K562 (cell line): ENCODE data around the gene ACTRT2. TPM values are rescaled to one million over a fixed set of nuclear protein-coding genes. Genes with fewer than 3 reads are reported as not detected.

Source experiments
- ATAC-seq: fragments of 200-7000 bp; cut with Tn5 transposase; 3 replicates; pipeline ENCODE4 v1.9.1; 2020; ENCODE audit warnings: moderate library complexity
- BruUV-seq: library from RNA; stranded (reverse); fragments of 400-500 nt; replicated peaks from 2 replicates; lab custom pipeline; 2021; lab: Mats Ljungman, UMichigan
- CTCF ChIA-PET: fragments of 300-600 bp; formaldehyde crosslinking; extraction: SDS; loops from one replicate; lab custom pipeline; 2021; ENCODE audit warnings: low intra/inter-chr PET ratio; lab: Yijun Ruan, JAX
- POLR2A ChIA-PET: fragments of 300-600, 350-650 bp; sonication (Branson Sonifier 250); formaldehyde crosslinking; extraction: SDS; loops from one replicate; lab custom pipeline; 2021; ENCODE audit warnings: antibody characterized with exemption, inconsistent platforms; lab: Yijun Ruan, JAX
- DNase-seq, 4 experiments: peaks; one replicate each; pipeline versions ENCODE4 v3.0.0 to v3.0.0-alpha.2; 2011 to 2018; ENCODE audit warnings: low spot score in 3 of 4, mixed read lengths in 3 of 4; ENCODE audit errors: extremely low read depth in 1 of 4
- FAIRE-seq: peaks from 2 replicates; lab custom pipeline; 2011; peaks lifted over from hg19 to GRCh38; lab: Jason Lieb, UNC
- H2AFZ ChIP-seq: 2 replicates; pipeline ENCODE4 v1.6.0; 2011; ENCODE audit warnings: low read depth, low read length, control low read depth, inconsistent platforms
- H3K27ac ChIP-seq: fragments of 200-600 bp; 3 replicates; pipeline ENCODE4 v1.8.0; 2011; ENCODE audit warnings: low read depth, mild to moderate bottlenecking, control low read depth, inconsistent platforms, low read length, moderate library complexity, mixed read lengths; ENCODE audit errors: extremely low read depth
- H3K27me3 ChIP-seq, 2 experiments: fragments of 300-600 bp in 1 of 2; 2 replicates in 1 of 2; 3 replicates in 1 of 2; pipeline versions ENCODE4 v1.6.0 to v1.8.0; 2011; ENCODE audit warnings: inconsistent platforms in 2 of 2, low read length in 2 of 2, mild to moderate bottlenecking in 1 of 2, mixed read lengths in 1 of 2, moderate library complexity in 1 of 2; ENCODE audit not compliant: control insufficient read depth in 2 of 2, insufficient read depth in 2 of 2
- H3K36me3 ChIP-seq: fragments of 300-600 bp; 3 replicates; pipeline ENCODE4 v1.8.0; 2011; ENCODE audit warnings: mild to moderate bottlenecking, low read length, inconsistent platforms; ENCODE audit not compliant: control insufficient read depth, insufficient read depth
- H3K4me1 ChIP-seq, 2 experiments: fragments of 200-600 bp in 1 of 2; replicated peaks in 1 of 2; 2 replicates in 1 of 2; 3 replicates in 1 of 2; pipeline versions ENCODE4 v1.5.1 to v1.8.0; 2011; ENCODE audit warnings: inconsistent platforms in 2 of 2, low read length in 2 of 2, mild to moderate bottlenecking in 1 of 2, mixed read lengths in 1 of 2, moderate library complexity in 1 of 2; ENCODE audit not compliant: control insufficient read depth in 2 of 2, insufficient read depth in 2 of 2
- H3K4me2 ChIP-seq: 2 replicates; pipeline ENCODE4 v1.6.1; 2011; ENCODE audit warnings: low read length, control low read depth, inconsistent platforms, mixed read lengths; ENCODE audit not compliant: insufficient read depth
- H3K4me3 ChIP-seq: fragments of 200-600 bp; sonication (generic), shearing (Covaris generic); 2 replicates; pipeline ENCODE4 v1.5.1; 2016; ENCODE audit warnings: control low read depth, inconsistent platforms
- H3K79me2 ChIP-seq: fragments of 200-600 bp; 3 replicates; pipeline ENCODE4 v1.8.0; 2011; ENCODE audit warnings: low read length, inconsistent platforms; ENCODE audit not compliant: control insufficient read depth, insufficient read depth
- H3K9ac ChIP-seq, 2 experiments: 2 replicates each; pipeline versions ENCODE4 v1.6.0 to v1.6.1; 2011; ENCODE audit warnings: low read depth in 2 of 2, low read length in 2 of 2, control low read depth in 1 of 2, inconsistent platforms in 1 of 2, mild to moderate bottlenecking in 1 of 2, mixed read lengths in 1 of 2; ENCODE audit not compliant: insufficient read depth in 1 of 2
- H3K9me1 ChIP-seq: one replicate; pipeline ENCODE4 v1.6.0; 2011; ENCODE audit warnings: inconsistent platforms, mild to moderate bottlenecking, low read length, moderate library complexity; ENCODE audit not compliant: control insufficient read depth, insufficient read depth
- H3K9me3 ChIP-seq: replicated peaks from 2 replicates; pipeline ENCODE4 v1.5.1; 2011; ENCODE audit warnings: low read depth, low read length, inconsistent platforms; ENCODE audit not compliant: control insufficient read depth, insufficient read depth
- H4K20me1 ChIP-seq: replicated peaks from 2 replicates; pipeline ENCODE4 v1.6.1; 2011; ENCODE audit warnings: low read length, inconsistent platforms, mixed read lengths; ENCODE audit not compliant: control insufficient read depth, insufficient read depth
- ARID4B ChIP-seq: sonication (generic); formaldehyde crosslinking; IDR thresholded peaks from 2 replicates; pipeline ENCODE4 v1.8.0; 2022; ENCODE audit warnings: mild to moderate bottlenecking, missing genetic modification reagents
- CBFA2T2 ChIP-seq: fragments of 450-650 bp; conservative IDR thresholded peaks from 2 replicates; pipeline ENCODE4 v1.6.1; 2017; ENCODE audit warnings: mild to moderate bottlenecking
- CC2D1A ChIP-seq: fragments of 450-650 bp; IDR thresholded peaks from 2 replicates; pipeline ENCODE4 v1.6.1; 2017; ENCODE audit warnings: mild to moderate bottlenecking
- CHCHD3 ChIP-seq: fragments of 250-450 bp; sonication (Bioruptor Pico); IDR thresholded peaks from 2 replicates; pipeline ENCODE4 v2.1.2; 2022; ENCODE audit warnings: mild to moderate bottlenecking
- CHD1 ChIP-seq: fragments of 200-600 bp; sonication (generic); IDR thresholded peaks from one replicate; pipeline ENCODE4 v1.6.1; 2012; ENCODE audit warnings: mild to moderate bottlenecking, moderate library complexity, low read length, inconsistent platforms
- HMG20B ChIP-seq: fragments of 250-450 bp; sonication (Bioruptor Pico); IDR thresholded peaks from 2 replicates; pipeline ENCODE4 v1.5.0; 2021; ENCODE audit warnings: mild to moderate bottlenecking
- NRF1 ChIP-seq, 2 experiments: fragments of 450-650 bp; IDR thresholded peaks in 1 of 2; conservative IDR thresholded peaks in 1 of 2; 2 replicates each; pipeline ENCODE4 v1.6.1; 2014; ENCODE audit warnings: mild to moderate bottlenecking in 2 of 2
- RBM15 ChIP-seq: fragments of 200-400 bp; formaldehyde crosslinking; IDR thresholded peaks from 2 replicates; pipeline ENCODE4 v1.6.1; 2018; ENCODE audit warnings: mild to moderate bottlenecking, low read length, moderate library complexity; ENCODE audit not compliant: insufficient read depth
- SRSF1 ChIP-seq: fragments of 200-400 bp; formaldehyde crosslinking; IDR thresholded peaks from 2 replicates; pipeline ENCODE4 v1.6.1; 2017; ENCODE audit warnings: mild to moderate bottlenecking, low read depth, low read length, moderate library complexity
- SRSF3 ChIP-seq: fragments of 200-400 bp; formaldehyde crosslinking; IDR thresholded peaks from 2 replicates; pipeline ENCODE4 v1.6.1; 2016; ENCODE audit warnings: mild to moderate bottlenecking, low read length, moderate library complexity; ENCODE audit not compliant: insufficient read depth
- TCFL5 ChIP-seq: fragments of 250-450 bp; sonication (Bioruptor Pico); conservative IDR thresholded peaks from 2 replicates; pipeline ENCODE4 v1.6.1; 2021; ENCODE audit warnings: mild to moderate bottlenecking, moderate library complexity, matching md5 sums
- ZNF830 ChIP-seq: fragments of 250-450 bp; sonication (Bioruptor Pico); IDR thresholded peaks from 2 replicates; pipeline ENCODE4 v1.5.0; 2021; ENCODE audit warnings: mild to moderate bottlenecking
- WGBS: fragments of 100-300 bp; shearing (Covaris generic); methylation state at CpG from one replicate; pipeline ENCODE4 v1.1.6; 2016; ENCODE audit warnings: low coverage, mixed read lengths; ENCODE audit not compliant: insufficient coverage; ENCODE audit errors: missing lambda C conversion rate; 5-methylcytosine and 5-hydroxymethylcytosine counted together
- in situ Hi-C: fragments of 300-500 bp; cut with MboI; formaldehyde crosslinking; loops from 4 replicates; pipeline ENCODE4 v1.15.0; 2018; ENCODE audit warnings: inconsistent platforms, mixed read lengths
- intact Hi-C: fragments of 100-400 bp; cut with micrococcal nuclease; formaldehyde crosslinking; loops from 2 replicates; pipeline ENCODE4 v1.14.2; 2022
- polyA plus RNA-seq, 8 experiments: library from polyadenylated mRNA; depleted of rRNA in 4 of 8; stranded (reverse) in 5 of 8; unstranded in 3 of 8; fragments of >200 nt; fragmentation: Nextera tagmentation in 2 of 8; fragmentation: Illumina TruSeq in 1 of 8; extraction: Ambion mirVana in 2 of 8; extraction: Trizol in 1 of 8; gene quantifications; 2 replicates each; pipeline versions ENCODE4 v1.2.1 to v1.2.3, GENCODE V29; 2011 to 2014; ENCODE audit warnings: inconsistent platforms in 1 of 8, missing spikeins in 1 of 8
- total RNA-seq, 7 experiments: library from RNA; depleted of rRNA in 6 of 7; stranded (reverse); fragments of >200 nt in 6 of 7; fragmentation: Illumina TruSeq in 2 of 7; extraction: Trizol in 2 of 7; gene quantifications; 2 replicates each; pipeline versions ENCODE4 v1.2.1 to v1.2.3, GENCODE V29; 2011 to 2021; ENCODE audit warnings: low replicate concordance in 1 of 7
- TF ChIP-seq, protein P1 (sequence below): fragments of 450-650 bp; formaldehyde crosslinking; IDR thresholded peaks from 2 replicates; pipeline ENCODE4 v1.4.0; 2022; ENCODE audit warnings: mild to moderate bottlenecking, moderate library complexity
- TF ChIP-seq, protein P2 (sequence below): sonication (generic); formaldehyde crosslinking; IDR thresholded peaks from 2 replicates; pipeline ENCODE4 v1.8.1; 2022; ENCODE audit warnings: missing genetic modification reagents
- TF ChIP-seq, protein P3 (sequence below): sonication (generic); formaldehyde crosslinking; IDR thresholded peaks from 2 replicates; pipeline ENCODE4 v1.8.0; 2022; ENCODE audit warnings: mild to moderate bottlenecking, missing genetic modification reagents

ACTRT2 gene
- total and polyA plus RNA-seq, 9 of the 15 experiments (the other 6 are each of a cell fraction or from before 2014, with no cell fraction given), result not detected

DNA sequence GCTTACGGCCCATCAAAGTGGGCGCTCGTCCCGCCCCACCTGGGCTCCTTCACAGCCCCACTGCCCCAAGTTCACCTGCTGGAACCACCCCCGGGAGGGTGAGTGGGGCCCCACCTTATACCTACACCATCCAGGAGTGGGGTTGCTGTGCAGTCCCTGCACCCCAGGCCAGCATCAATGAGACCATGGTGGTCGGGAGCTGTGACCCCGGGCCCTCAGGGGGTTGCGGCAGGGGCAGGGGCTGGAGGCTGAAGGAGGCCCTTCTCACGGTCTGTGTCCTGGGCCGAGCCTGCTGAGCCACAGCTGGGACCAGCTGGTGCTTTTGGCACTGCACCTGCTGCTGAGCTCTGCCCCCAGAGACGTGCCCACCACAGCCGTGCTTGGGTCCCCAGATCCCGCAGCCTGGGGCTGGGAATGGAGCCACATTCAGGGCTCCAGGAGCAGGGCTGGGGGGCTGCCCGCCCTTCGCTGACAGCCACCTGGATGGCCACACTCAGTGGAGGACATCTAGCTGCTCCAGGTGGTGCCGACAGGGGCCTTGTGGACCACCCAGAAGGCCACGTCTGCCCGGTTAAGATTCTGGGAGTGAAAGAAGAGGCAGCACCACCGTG lies 17.4 kb downstream of the ACTRT2 start:
- no peaks in the 10 kb centered on the region for H3K9me3 ChIP-seq
- no peaks in the 10 kb centered on the region for H3K4me1 ChIP-seq
- no TSS peak for BruUV-seq
- no peak overlapping the region for H2AFZ ChIP-seq
- whole genome bisulfite sequencing, result 2% methylated on average over 18 of the region's 19 CpGs
- H3K36me3 ChIP-seq, result no peaks in the 10 kb centered on the region
- ChIA-PET CTCF (no interaction called here), POLR2A (interaction anchor here (0.6 kb wide), 1 partner anchor 359 kb away, joined by 3 read pairs; no protein-coding TSS in a partner anchor)
- H3K27ac ChIP-seq, result no peak overlapping the region
- DNase-seq, result no peak
- H4K20me1 ChIP-seq, result no peaks in the 10 kb centered on the region
- in situ Hi-C loops, result no loop called here
- ATAC-seq, result no peak
- no peak overlapping the region for H3K4me2 ChIP-seq
- FAIRE-seq, result no peak
- H3K27me3 ChIP-seq, result peaks cover 0 to 23% of the 10 kb centered on the region in 2 experiments; a peak in 3 of 5 replicates
- no peaks in the 10 kb centered on the region for H3K79me2 ChIP-seq
- no peak overlapping the region; a peak in 1 of 4 replicates for H3K9ac ChIP-seq
- no peak overlapping the region for H3K4me3 ChIP-seq
- intact Hi-C loops, result no loop called here
- H3K9me1 ChIP-seq, result no peaks in the 10 kb centered on the region
- TF ChIP-seq, protein P1, sequence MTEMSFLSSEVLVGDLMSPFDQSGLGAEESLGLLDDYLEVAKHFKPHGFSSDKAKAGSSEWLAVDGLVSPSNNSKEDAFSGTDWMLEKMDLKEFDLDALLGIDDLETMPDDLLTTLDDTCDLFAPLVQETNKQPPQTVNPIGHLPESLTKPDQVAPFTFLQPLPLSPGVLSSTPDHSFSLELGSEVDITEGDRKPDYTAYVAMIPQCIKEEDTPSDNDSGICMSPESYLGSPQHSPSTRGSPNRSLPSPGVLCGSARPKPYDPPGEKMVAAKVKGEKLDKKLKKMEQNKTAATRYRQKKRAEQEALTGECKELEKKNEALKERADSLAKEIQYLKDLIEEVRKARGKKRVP (CRISPR knock-in tag), result no peak
- TF ChIP-seq SRSF1 (no peak), ARID4B (no peak), TCFL5 (no peak), CC2D1A (no peak), CBFA2T2 (no peak), HMG20B (CRISPR knock-in tag) (no peak), NRF1 (conservative IDR thresholded peaks at IDR 0.05 in 1 of 2, IDR thresholded peaks at IDR 0.05 in 1 of 2) (no peak), CHCHD3 (CRISPR knock-in tag) (no peak), ZNF830 (CRISPR knock-in tag) (no peak), CHD1 (no peak), RBM15 (no peak), SRSF3 (no peak)
- TF ChIP-seq, protein P2, sequence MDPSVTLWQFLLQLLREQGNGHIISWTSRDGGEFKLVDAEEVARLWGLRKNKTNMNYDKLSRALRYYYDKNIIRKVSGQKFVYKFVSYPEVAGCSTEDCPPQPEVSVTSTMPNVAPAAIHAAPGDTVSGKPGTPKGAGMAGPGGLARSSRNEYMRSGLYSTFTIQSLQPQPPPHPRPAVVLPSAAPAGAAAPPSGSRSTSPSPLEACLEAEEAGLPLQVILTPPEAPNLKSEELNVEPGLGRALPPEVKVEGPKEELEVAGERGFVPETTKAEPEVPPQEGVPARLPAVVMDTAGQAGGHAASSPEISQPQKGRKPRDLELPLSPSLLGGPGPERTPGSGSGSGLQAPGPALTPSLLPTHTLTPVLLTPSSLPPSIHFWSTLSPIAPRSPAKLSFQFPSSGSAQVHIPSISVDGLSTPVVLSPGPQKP (CRISPR knock-in tag), result no peak
- TF ChIP-seq, protein P3, sequence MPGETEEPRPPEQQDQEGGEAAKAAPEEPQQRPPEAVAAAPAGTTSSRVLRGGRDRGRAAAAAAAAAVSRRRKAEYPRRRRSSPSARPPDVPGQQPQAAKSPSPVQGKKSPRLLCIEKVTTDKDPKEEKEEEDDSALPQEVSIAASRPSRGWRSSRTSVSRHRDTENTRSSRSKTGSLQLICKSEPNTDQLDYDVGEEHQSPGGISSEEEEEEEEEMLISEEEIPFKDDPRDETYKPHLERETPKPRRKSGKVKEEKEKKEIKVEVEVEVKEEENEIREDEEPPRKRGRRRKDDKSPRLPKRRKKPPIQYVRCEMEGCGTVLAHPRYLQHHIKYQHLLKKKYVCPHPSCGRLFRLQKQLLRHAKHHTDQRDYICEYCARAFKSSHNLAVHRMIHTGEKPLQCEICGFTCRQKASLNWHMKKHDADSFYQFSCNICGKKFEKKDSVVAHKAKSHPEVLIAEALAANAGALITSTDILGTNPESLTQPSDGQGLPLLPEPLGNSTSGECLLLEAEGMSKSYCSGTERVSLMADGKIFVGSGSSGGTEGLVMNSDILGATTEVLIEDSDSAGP, result no peak
